ENCODE data around the gene PRKN.

DNA sequence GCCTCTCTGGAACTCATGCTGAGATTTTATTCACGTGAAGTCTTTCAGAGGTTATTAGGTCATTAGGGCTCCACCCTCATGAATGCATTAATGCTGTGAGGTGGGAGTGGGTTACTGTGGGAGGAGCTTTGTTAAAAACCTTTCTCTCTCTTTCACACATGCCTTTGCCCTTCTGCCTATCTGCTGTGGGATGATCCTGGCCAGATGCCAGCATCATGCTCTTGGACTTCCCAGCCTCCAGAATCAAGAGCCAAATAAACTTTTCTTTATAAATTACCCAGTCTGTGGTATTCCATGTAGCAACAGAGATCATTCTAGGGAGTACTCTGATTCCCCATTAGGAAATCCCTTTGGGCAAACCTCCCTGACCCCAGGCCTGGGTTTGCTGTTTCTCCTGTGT lies 1323.8 kb downstream of the PRKN start:
- TF ChIP-seq POLR2AphosphoS5 (IDR thresholded peaks at IDR 0.05) = no peak
- no peak for TF ChIP-seq POLR2A (IDR thresholded peaks at IDR 0.05)
- TF ChIP-seq, protein P1, sequence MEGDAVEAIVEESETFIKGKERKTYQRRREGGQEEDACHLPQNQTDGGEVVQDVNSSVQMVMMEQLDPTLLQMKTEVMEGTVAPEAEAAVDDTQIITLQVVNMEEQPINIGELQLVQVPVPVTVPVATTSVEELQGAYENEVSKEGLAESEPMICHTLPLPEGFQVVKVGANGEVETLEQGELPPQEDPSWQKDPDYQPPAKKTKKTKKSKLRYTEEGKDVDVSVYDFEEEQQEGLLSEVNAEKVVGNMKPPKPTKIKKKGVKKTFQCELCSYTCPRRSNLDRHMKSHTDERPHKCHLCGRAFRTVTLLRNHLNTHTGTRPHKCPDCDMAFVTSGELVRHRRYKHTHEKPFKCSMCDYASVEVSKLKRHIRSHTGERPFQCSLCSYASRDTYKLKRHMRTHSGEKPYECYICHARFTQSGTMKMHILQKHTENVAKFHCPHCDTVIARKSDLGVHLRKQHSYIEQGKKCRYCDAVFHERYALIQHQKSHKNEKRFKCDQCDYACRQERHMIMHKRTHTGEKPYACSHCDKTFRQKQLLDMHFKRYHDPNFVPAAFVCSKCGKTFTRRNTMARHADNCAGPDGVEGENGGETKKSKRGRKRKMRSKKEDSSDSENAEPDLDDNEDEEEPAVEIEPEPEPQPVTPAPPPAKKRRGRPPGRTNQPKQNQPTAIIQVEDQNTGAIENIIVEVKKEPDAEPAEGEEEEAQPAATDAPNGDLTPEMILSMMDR (IDR thresholded peaks at IDR 0.05 in 8 of 11, conservative IDR thresholded peaks at IDR 0.05 in 3 of 11) = no peak
